Caco-2 (cell line): ENCODE data around the gene ASPA. TPM values are rescaled to one million over a fixed set of nuclear protein-coding genes. Genes with fewer than 3 reads are reported as not detected.
"Not testable (repeated sequence)": the region's sequence is repeated elsewhere in the genome, so short reads cannot be mapped to it uniquely, and the experiment has no call there.

Source experiments
- BruUV-seq: library from RNA; stranded (reverse); fragments of 400-500 nt; replicated peaks from 2 replicates; lab custom pipeline; 2021; lab: Mats Ljungman, UMichigan
- CTCF ChIA-PET: fragments of 300-600 bp; sonication (Branson Sonifier 250); formaldehyde crosslinking; loops from one replicate; lab custom pipeline; 2022; ENCODE audit warnings: antibody characterized with exemption; lab: Charles Lee
- POLR2A ChIA-PET: fragments of 300-600 bp; sonication (Branson Sonifier 250); formaldehyde crosslinking; loops from one replicate; lab custom pipeline; 2022; ENCODE audit warnings: antibody characterized with exemption; lab: Charles Lee
- DNase-seq, 2 experiments: peaks; one replicate each; pipeline versions ENCODE4 v3.0.0 to v3.0.0-alpha.2; 2020 to 2022
- H3K27me3 ChIP-seq: replicated peaks from 2 replicates; pipeline ENCODE4 v1.6.0; 2011; ENCODE audit warnings: low read length; ENCODE audit not compliant: control insufficient read depth, insufficient read depth
- H3K36me3 ChIP-seq: 2 replicates; pipeline ENCODE4 v1.5.1; 2011; ENCODE audit warnings: low read length; ENCODE audit not compliant: control insufficient read depth, insufficient read depth
- H3K4me1 ChIP-seq: fragments of 250-450 bp; sonication (Bioruptor Pico); 2 replicates; pipeline ENCODE4 v1.5.1; 2020; ENCODE audit warnings: mild to moderate bottlenecking
- H3K4me3 ChIP-seq: 2 replicates; pipeline ENCODE4 v1.5.1; 2011; ENCODE audit warnings: low read depth, mild to moderate bottlenecking, control low read depth, low read length
- H3K9me3 ChIP-seq: fragments of 250-450 bp; sonication (Bioruptor Pico); 2 replicates; pipeline ENCODE4 v1.5.1; 2020; ENCODE audit warnings: mild to moderate bottlenecking, moderate library complexity
- H3K27ac Mint-ChIP-seq: one replicate; pipeline ENCODE4 v1.8.0; 2022; ENCODE audit warnings: mixed read lengths; ENCODE audit not compliant: unreplicated experiment
- H3K27me3 Mint-ChIP-seq: one replicate; pipeline ENCODE4 v1.8.0; 2022; ENCODE audit warnings: mixed read lengths; ENCODE audit not compliant: insufficient read depth, unreplicated experiment
- H3K36me3 Mint-ChIP-seq: one replicate; pipeline ENCODE4 v1.8.0; 2022; ENCODE audit warnings: mild to moderate bottlenecking, mixed read lengths; ENCODE audit not compliant: insufficient read depth, unreplicated experiment
- H3K4me1 Mint-ChIP-seq: one replicate; pipeline ENCODE4 v1.8.0; 2022; ENCODE audit warnings: low read depth, mixed read lengths; ENCODE audit not compliant: unreplicated experiment
- H3K4me3 Mint-ChIP-seq: one replicate; pipeline ENCODE4 v1.8.0; 2022; ENCODE audit warnings: mild to moderate bottlenecking, moderate library complexity, mixed read lengths; ENCODE audit not compliant: unreplicated experiment
- H3K9me3 Mint-ChIP-seq: one replicate; pipeline ENCODE4 v1.8.0; 2022; ENCODE audit warnings: mixed read lengths; ENCODE audit not compliant: unreplicated experiment
- intact Hi-C: fragments of 100-400 bp; cut with micrococcal nuclease; formaldehyde crosslinking; loops from one replicate; pipeline ENCODE4 v1.10.0; 2022; ENCODE audit not compliant: unreplicated experiment
- total RNA-seq: library from RNA; stranded (reverse); gene quantifications from 2 replicates; pipeline ENCODE4 v1.2.3, GENCODE V29; 2022
- TF ChIP-seq, protein P1 (sequence below), 2 experiments: fragments of 200-600 bp in 1 of 2; IDR thresholded peaks; 1 replicate in 1 of 2; 2 replicates in 1 of 2; pipeline versions ENCODE4 v1.5.1 to v1.8.0; 2011 to 2022; ENCODE audit warnings: antibody characterized with exemption in 1 of 2, control low read depth in 1 of 2, inconsistent platforms in 1 of 2, low read depth in 1 of 2, low read length in 1 of 2, mild to moderate bottlenecking in 1 of 2, moderate library complexity in 1 of 2; ENCODE audit not compliant: insufficient read depth in 1 of 2, severe bottlenecking in 1 of 2, unreplicated experiment in 1 of 2

ASPA gene
- total RNA-seq, 1 experiment from 2014 or later, result 0.27 TPM

DNA sequence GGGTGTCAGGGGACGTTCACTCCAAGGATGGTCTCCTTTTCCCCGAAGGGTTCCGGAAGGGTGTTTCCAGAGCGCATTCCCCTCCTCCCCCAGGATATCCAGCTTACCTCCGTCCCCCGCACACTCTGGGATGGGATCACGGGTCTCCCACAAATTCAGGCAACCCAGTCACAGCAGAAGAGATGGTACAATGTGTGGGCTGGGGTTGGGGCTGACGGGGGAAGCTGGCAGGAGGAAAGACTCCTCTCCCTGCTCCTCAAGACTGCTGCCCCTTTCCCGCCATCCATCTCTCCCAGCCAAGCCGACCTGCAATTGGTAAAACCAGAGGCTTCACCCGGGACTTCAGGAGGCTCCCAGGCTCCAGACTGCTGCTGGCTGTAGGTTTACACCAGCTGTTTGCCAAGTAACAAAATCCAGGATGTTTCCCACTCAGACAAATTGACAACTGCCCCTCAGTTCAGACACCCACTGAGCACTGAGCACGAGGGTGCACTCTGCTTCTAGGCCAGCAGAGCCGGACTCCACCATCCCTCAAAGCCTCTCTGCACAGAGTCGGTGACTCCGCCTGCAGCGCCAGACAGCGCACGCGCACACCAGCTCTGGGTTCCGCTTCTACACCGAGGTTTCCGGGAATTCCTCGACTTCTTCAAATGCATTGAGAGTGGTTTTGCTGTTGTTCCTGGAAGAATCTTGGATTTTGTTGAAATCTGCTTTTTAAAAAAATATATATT lies 37.7 kb downstream of the ASPA start:
- no peak overlapping the region for H3K4me3 Mint-ChIP-seq
- intact Hi-C loops, result no loop called here
- ChIA-PET CTCF (no interaction called here), POLR2A (no interaction called here)
- H3K9me3 Mint-ChIP-seq, result no peaks in the 10 kb centered on the region
- no TSS peak for BruUV-seq
- H3K4me1 Mint-ChIP-seq, result no peaks in the 10 kb centered on the region
- H3K27me3 ChIP-seq, result no peaks in the 10 kb centered on the region
- peaks cover 3% of the 10 kb centered on the region; the same call in 1 of the 2 replicates for H3K36me3 ChIP-seq
- H3K4me3 ChIP-seq, result no peak overlapping the region
- H3K4me1 ChIP-seq, result no peaks in the 10 kb centered on the region
- H3K27ac Mint-ChIP-seq, result no peak overlapping the region
- peaks cover 16% of the 10 kb centered on the region for H3K36me3 Mint-ChIP-seq
- H3K9me3 ChIP-seq, result no peaks in the 10 kb centered on the region
- DNase-seq, result no peak
- TF ChIP-seq, protein P1, sequence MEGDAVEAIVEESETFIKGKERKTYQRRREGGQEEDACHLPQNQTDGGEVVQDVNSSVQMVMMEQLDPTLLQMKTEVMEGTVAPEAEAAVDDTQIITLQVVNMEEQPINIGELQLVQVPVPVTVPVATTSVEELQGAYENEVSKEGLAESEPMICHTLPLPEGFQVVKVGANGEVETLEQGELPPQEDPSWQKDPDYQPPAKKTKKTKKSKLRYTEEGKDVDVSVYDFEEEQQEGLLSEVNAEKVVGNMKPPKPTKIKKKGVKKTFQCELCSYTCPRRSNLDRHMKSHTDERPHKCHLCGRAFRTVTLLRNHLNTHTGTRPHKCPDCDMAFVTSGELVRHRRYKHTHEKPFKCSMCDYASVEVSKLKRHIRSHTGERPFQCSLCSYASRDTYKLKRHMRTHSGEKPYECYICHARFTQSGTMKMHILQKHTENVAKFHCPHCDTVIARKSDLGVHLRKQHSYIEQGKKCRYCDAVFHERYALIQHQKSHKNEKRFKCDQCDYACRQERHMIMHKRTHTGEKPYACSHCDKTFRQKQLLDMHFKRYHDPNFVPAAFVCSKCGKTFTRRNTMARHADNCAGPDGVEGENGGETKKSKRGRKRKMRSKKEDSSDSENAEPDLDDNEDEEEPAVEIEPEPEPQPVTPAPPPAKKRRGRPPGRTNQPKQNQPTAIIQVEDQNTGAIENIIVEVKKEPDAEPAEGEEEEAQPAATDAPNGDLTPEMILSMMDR (IDR thresholded peaks at IDR 0.05; ENCODE audit: insufficient read depth in 1 of 2, low read depth in 1 of 2, low read length in 1 of 2, severe bottlenecking in 1 of 2, unreplicated experiment in 1 of 2), result no peak
- H3K27me3 Mint-ChIP-seq, result no peaks in the 10 kb centered on the region

DNA sequence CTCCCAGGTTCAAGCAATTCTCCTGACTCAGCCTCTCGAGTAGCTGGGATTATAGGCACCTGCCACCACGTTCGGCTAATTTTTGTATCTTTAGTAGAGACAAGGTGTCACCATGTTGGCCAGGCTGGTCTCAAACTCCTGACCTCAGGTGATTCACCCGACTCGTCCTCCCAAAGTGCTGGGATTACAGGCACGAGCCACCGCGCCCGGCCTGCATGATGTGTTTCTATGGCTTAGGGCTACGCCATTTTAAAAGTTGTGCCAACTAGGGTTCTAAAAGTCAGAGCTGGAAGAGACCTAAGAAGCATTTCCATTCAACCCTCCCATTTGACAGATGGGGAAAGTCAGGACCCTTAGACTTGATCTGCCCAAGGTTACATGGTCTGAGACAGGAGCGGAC lies 38.4 kb downstream of the ASPA start:
- peaks cover 16% of the 10 kb centered on the region for H3K36me3 Mint-ChIP-seq
- H3K9me3 Mint-ChIP-seq, BruUV-seq, H3K27ac Mint-ChIP-seq, H3K4me3 ChIP-seq, DNase-seq, H3K27me3 Mint-ChIP-seq, H3K4me3 Mint-ChIP-seq, POLR2A ChIA-PET, CTCF ChIA-PET, H3K27me3 ChIP-seq, intact Hi-C loops, H3K36me3 ChIP-seq, H3K4me1 ChIP-seq, H3K4me1 Mint-ChIP-seq, H3K9me3 ChIP-seq: not testable (repeated sequence)

DNA sequence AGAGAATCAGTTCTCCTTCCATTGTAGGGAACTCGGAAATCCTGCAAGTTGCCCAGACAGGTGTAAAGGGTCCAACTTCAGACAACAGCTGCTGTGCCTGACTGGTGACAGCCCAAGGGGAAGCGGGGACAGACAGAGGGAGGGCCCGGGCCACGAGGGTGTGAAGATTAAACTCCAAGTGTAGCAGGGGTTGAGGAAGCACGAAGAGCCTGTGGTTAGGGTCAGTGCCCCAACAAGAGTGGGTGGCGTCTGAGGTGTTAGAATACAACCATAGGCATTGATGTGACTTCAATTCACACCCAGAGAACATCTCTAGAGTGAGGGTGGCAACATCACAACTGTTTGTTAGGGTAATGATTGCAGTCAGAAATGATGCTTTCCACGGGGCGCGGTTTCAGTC lies 39.1 kb downstream of the ASPA start:
- Mint-ChIP-seq H3K27me3 (no peaks in the 10 kb centered on the region), H3K36me3 (peaks cover 16% of the 10 kb centered on the region), H3K27ac (no peak overlapping the region), H3K9me3 (no peaks in the 10 kb centered on the region), H3K4me1 (no peaks in the 10 kb centered on the region), H3K4me3 (no peak overlapping the region)
- H3K27me3 ChIP-seq, result no peaks in the 10 kb centered on the region
- no peak for DNase-seq
- no peaks in the 10 kb centered on the region for H3K4me1 ChIP-seq
- peaks cover 3% of the 10 kb centered on the region; the same call in 1 of the 2 replicates for H3K36me3 ChIP-seq
- no peaks in the 10 kb centered on the region for H3K9me3 ChIP-seq
- TF ChIP-seq, protein P1 (IDR thresholded peaks at IDR 0.05; ENCODE audit: insufficient read depth in 1 of 2, low read depth in 1 of 2, low read length in 1 of 2, severe bottlenecking in 1 of 2, unreplicated experiment in 1 of 2), result no peak
- no TSS peak for BruUV-seq
- CTCF ChIA-PET, result no interaction called here
- POLR2A ChIA-PET, result no interaction called here
- H3K4me3 ChIP-seq, result no peak overlapping the region
- intact Hi-C loops, result no loop called here

DNA sequence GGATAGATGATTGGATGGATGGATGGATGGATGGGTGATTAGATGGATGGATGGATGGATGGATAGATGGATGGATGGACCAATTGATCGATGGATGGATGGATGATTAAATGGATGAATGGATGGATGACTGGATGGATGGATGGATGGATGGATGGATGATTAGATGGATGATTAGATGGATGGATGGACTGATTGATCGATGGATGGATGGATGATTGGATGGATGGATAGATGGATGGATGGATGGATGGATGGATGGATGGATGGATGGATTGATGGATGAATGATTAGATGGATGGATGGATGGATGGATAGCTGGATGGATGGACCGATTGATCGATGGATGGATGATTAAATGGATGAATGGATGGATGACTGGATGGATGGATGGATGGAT lies 43.7 kb downstream of the ASPA start:
- BruUV-seq, H3K36me3 ChIP-seq, H3K9me3 ChIP-seq, H3K27me3 Mint-ChIP-seq, H3K4me3 Mint-ChIP-seq, H3K27me3 ChIP-seq, intact Hi-C loops, H3K4me1 ChIP-seq, POLR2A ChIA-PET, H3K27ac Mint-ChIP-seq, H3K9me3 Mint-ChIP-seq, H3K4me3 ChIP-seq, H3K4me1 Mint-ChIP-seq, DNase-seq: not testable (repeated sequence)
- CTCF ChIA-PET, result interaction anchor here (0.8 kb wide), 1 partner anchor 12 kb away, joined by 3 read pairs; no protein-coding TSS in a partner anchor
- peaks cover 16% of the 10 kb centered on the region for H3K36me3 Mint-ChIP-seq
